Measurements from ENCODE around the gene SNTN. TPM values are rescaled to one million over a fixed set of nuclear protein-coding genes. Genes with fewer than 3 reads are reported as not detected.

Gene SNTN
- total RNA-seq, 1 donor from 2014 or later, result not detected

DNA sequence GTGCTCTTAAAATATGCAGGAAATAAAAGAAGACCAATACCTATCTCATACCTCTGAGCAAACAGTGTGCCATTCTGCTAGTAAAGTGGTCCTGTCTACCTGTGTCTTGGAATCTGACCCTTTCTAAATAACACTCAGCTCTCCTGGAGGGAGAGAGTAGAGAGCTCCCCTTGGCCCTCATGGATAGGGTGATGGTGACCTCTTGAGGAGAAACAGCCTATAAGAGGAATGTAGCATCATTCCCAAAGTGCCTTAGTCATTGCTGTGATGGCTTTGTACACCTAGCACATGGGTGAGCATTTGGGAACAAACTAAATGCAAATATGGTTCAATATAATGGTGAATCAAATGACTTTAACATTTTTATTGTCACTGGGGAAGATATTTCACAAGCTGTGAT, 10.0 kb downstream of the SNTN start:
- no peak overlapping the region for H3K4me3 ChIP-seq (ENCODE audit: low read length in 3 of 3)
- no peaks in the 10 kb centered on the region for H3K9me3 ChIP-seq (ENCODE audit: control insufficient read depth in 3 of 3, low read length in 3 of 3)
- H3K27ac ChIP-seq (ENCODE audit: low read depth, low read length), result no peak overlapping the region
- H3K9ac ChIP-seq (ENCODE audit: low read depth in 1 of 3, low read length in 3 of 3), result no peak overlapping the region
- H3K4me1 ChIP-seq (ENCODE audit: control insufficient read depth in 3 of 3, insufficient read depth in 3 of 3, low read length in 3 of 3), result no peaks in the 10 kb centered on the region
- H3K36me3 ChIP-seq (ENCODE audit: control insufficient read depth in 3 of 3, insufficient read depth in 3 of 3, low read length in 3 of 3), result no peaks in the 10 kb centered on the region
- no peaks in the 10 kb centered on the region for H3K27me3 ChIP-seq (ENCODE audit: control insufficient read depth in 3 of 3, insufficient read depth in 3 of 3, low read length in 3 of 3)

GRCh38 chr3:63670544-63670943, 18.1 kb downstream of the SNTN start:
- no peaks in the 10 kb centered on the region for H3K9me3 ChIP-seq (ENCODE audit: control insufficient read depth in 3 of 3, low read length in 3 of 3)
- no peak overlapping the region for H3K27ac ChIP-seq (ENCODE audit: low read depth, low read length)
- no peak overlapping the region for H3K4me3 ChIP-seq (ENCODE audit: low read length in 3 of 3)
- H3K36me3 ChIP-seq (ENCODE audit: control insufficient read depth in 3 of 3, insufficient read depth in 3 of 3, low read length in 3 of 3), result no peaks in the 10 kb centered on the region
- H3K4me1 ChIP-seq (ENCODE audit: control insufficient read depth in 3 of 3, insufficient read depth in 3 of 3, low read length in 3 of 3), result no peaks in the 10 kb centered on the region
- H3K27me3 ChIP-seq (ENCODE audit: control insufficient read depth in 3 of 3, insufficient read depth in 3 of 3, low read length in 3 of 3), result no peaks in the 10 kb centered on the region
- H3K9ac ChIP-seq (ENCODE audit: low read depth in 1 of 3, low read length in 3 of 3), result no peak overlapping the region

GRCh38 chr3:63673111-63673510, 20.6 kb downstream of the SNTN start:
- H3K27ac ChIP-seq (ENCODE audit: low read depth, low read length), result no peak overlapping the region
- no peaks in the 10 kb centered on the region for H3K9me3 ChIP-seq (ENCODE audit: control insufficient read depth in 3 of 3, low read length in 3 of 3)
- H3K27me3 ChIP-seq (ENCODE audit: control insufficient read depth in 3 of 3, insufficient read depth in 3 of 3, low read length in 3 of 3), result no peaks in the 10 kb centered on the region

GRCh38 chr3:63674586-63674985, 22.1 kb downstream of the SNTN start:
- no peaks in the 10 kb centered on the region for H3K27me3 ChIP-seq (ENCODE audit: control insufficient read depth in 3 of 3, insufficient read depth in 3 of 3, low read length in 3 of 3)
- H3K4me1 ChIP-seq (ENCODE audit: control insufficient read depth in 3 of 3, insufficient read depth in 3 of 3, low read length in 3 of 3), result no peaks in the 10 kb centered on the region
- H3K27ac ChIP-seq (ENCODE audit: low read depth, low read length), result no peak overlapping the region
- no peaks in the 10 kb centered on the region for H3K36me3 ChIP-seq (ENCODE audit: control insufficient read depth in 3 of 3, insufficient read depth in 3 of 3, low read length in 3 of 3)
- no peaks in the 10 kb centered on the region for H3K9me3 ChIP-seq (ENCODE audit: control insufficient read depth in 3 of 3, low read length in 3 of 3)
- H3K9ac ChIP-seq (ENCODE audit: low read depth in 1 of 3, low read length in 3 of 3), result no peak overlapping the region
- H3K4me3 ChIP-seq (ENCODE audit: low read length in 3 of 3), result no peak overlapping the region

More at GRCh38 chr3:63673111-63673510, 20.6 kb downstream of the SNTN start:
- Histone ChIP-seq H3K4me3 (ENCODE audit: low read length in 3 of 3) (no peak overlapping the region), H3K9ac (ENCODE audit: low read depth in 1 of 3, low read length in 3 of 3) (no peak overlapping the region), H3K36me3 (ENCODE audit: control insufficient read depth in 3 of 3, insufficient read depth in 3 of 3, low read length in 3 of 3) (no peaks in the 10 kb centered on the region), H3K4me1 (ENCODE audit: control insufficient read depth in 3 of 3, insufficient read depth in 3 of 3, low read length in 3 of 3) (no peaks in the 10 kb centered on the region)

DNA sequence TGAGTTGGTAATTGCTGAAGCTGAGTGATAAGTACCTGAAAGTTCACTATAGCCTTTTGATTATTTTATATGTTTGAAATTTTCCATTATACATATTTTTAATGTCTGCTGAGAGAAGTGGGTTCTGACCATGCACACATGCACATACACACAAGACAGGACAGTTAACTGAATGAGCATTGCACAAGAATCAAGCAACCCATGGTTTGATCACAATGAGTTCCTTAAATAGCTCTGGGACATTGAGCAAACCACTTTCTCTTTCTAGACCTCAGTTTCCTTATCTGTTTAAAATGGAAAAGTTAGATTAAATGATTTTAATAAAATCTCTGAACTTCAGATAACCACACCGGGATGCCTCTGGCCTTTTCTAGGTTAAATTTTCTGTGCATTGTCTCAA, 26.7 kb downstream of the SNTN start:
- H3K4me1 ChIP-seq (ENCODE audit: control insufficient read depth in 3 of 3, insufficient read depth in 3 of 3, low read length in 3 of 3), result no peaks in the 10 kb centered on the region
- no peaks in the 10 kb centered on the region for H3K36me3 ChIP-seq (ENCODE audit: control insufficient read depth in 3 of 3, insufficient read depth in 3 of 3, low read length in 3 of 3)
- H3K27ac ChIP-seq (ENCODE audit: low read depth, low read length), result no peak overlapping the region
- no peaks in the 10 kb centered on the region for H3K27me3 ChIP-seq (ENCODE audit: control insufficient read depth in 3 of 3, insufficient read depth in 3 of 3, low read length in 3 of 3)
- no peak overlapping the region for H3K9ac ChIP-seq (ENCODE audit: low read depth in 1 of 3, low read length in 3 of 3)
- no peaks in the 10 kb centered on the region for H3K9me3 ChIP-seq (ENCODE audit: control insufficient read depth in 3 of 3, low read length in 3 of 3)
- H3K4me3 ChIP-seq (ENCODE audit: low read length in 3 of 3), result no peak overlapping the region

GRCh38 chr3:63684081-63684480, 31.6 kb downstream of the SNTN start:
- H3K4me1 ChIP-seq (ENCODE audit: control insufficient read depth in 3 of 3, insufficient read depth in 3 of 3, low read length in 3 of 3), result no peaks in the 10 kb centered on the region
- no peaks in the 10 kb centered on the region for H3K36me3 ChIP-seq (ENCODE audit: control insufficient read depth in 3 of 3, insufficient read depth in 3 of 3, low read length in 3 of 3)
- no peaks in the 10 kb centered on the region for H3K9me3 ChIP-seq (ENCODE audit: control insufficient read depth in 3 of 3, low read length in 3 of 3)
- no peaks in the 10 kb centered on the region for H3K27me3 ChIP-seq (ENCODE audit: control insufficient read depth in 3 of 3, insufficient read depth in 3 of 3, low read length in 3 of 3)
- H3K4me3 ChIP-seq (ENCODE audit: low read length in 3 of 3), result no peak overlapping the region
- H3K27ac ChIP-seq (ENCODE audit: low read depth, low read length), result no peak overlapping the region
- no peak overlapping the region for H3K9ac ChIP-seq (ENCODE audit: low read depth in 1 of 3, low read length in 3 of 3)

GRCh38 chr3:63685340-63685739, 32.9 kb downstream of the SNTN start:
- H3K27ac ChIP-seq (ENCODE audit: low read depth, low read length), result no peak overlapping the region
- H3K9ac ChIP-seq (ENCODE audit: low read depth in 1 of 3, low read length in 3 of 3), result no peak overlapping the region
- H3K9me3 ChIP-seq (ENCODE audit: control insufficient read depth in 3 of 3, low read length in 3 of 3), result no peaks in the 10 kb centered on the region
- H3K27me3 ChIP-seq (ENCODE audit: control insufficient read depth in 3 of 3, insufficient read depth in 3 of 3, low read length in 3 of 3), result no peaks in the 10 kb centered on the region
- H3K4me1 ChIP-seq (ENCODE audit: control insufficient read depth in 3 of 3, insufficient read depth in 3 of 3, low read length in 3 of 3), result no peaks in the 10 kb centered on the region
- no peak overlapping the region for H3K4me3 ChIP-seq (ENCODE audit: low read length in 3 of 3)
- no peaks in the 10 kb centered on the region for H3K36me3 ChIP-seq (ENCODE audit: control insufficient read depth in 3 of 3, insufficient read depth in 3 of 3, low read length in 3 of 3)

GRCh38 chr3:63687278-63688225, 35.1 kb downstream of the SNTN start:
- H3K4me1 ChIP-seq (ENCODE audit: control insufficient read depth in 3 of 3, insufficient read depth in 3 of 3, low read length in 3 of 3), result no peaks in the 10 kb centered on the region
- no peak overlapping the region for H3K4me3 ChIP-seq (ENCODE audit: low read length in 3 of 3)
- H3K27ac ChIP-seq (ENCODE audit: low read depth, low read length), result no peak overlapping the region
- H3K36me3 ChIP-seq (ENCODE audit: control insufficient read depth in 3 of 3, insufficient read depth in 3 of 3, low read length in 3 of 3), result no peaks in the 10 kb centered on the region
- no peaks in the 10 kb centered on the region for H3K27me3 ChIP-seq (ENCODE audit: control insufficient read depth in 3 of 3, insufficient read depth in 3 of 3, low read length in 3 of 3)
- no peak overlapping the region for H3K9ac ChIP-seq (ENCODE audit: low read depth in 1 of 3, low read length in 3 of 3)
- no peaks in the 10 kb centered on the region for H3K9me3 ChIP-seq (ENCODE audit: control insufficient read depth in 3 of 3, low read length in 3 of 3)

GRCh38 chr3:63689285-63689684, 36.8 kb downstream of the SNTN start:
- Histone ChIP-seq H3K9me3 (ENCODE audit: control insufficient read depth in 3 of 3, low read length in 3 of 3) (no peaks in the 10 kb centered on the region), H3K9ac (ENCODE audit: low read depth in 1 of 3, low read length in 3 of 3) (no peak overlapping the region), H3K36me3 (ENCODE audit: control insufficient read depth in 3 of 3, insufficient read depth in 3 of 3, low read length in 3 of 3) (no peaks in the 10 kb centered on the region), H3K27me3 (ENCODE audit: control insufficient read depth in 3 of 3, insufficient read depth in 3 of 3, low read length in 3 of 3) (no peaks in the 10 kb centered on the region), H3K27ac (ENCODE audit: low read depth, low read length) (no peak overlapping the region), H3K4me1 (ENCODE audit: control insufficient read depth in 3 of 3, insufficient read depth in 3 of 3, low read length in 3 of 3) (no peaks in the 10 kb centered on the region), H3K4me3 (ENCODE audit: low read length in 3 of 3) (no peak overlapping the region)

DNA sequence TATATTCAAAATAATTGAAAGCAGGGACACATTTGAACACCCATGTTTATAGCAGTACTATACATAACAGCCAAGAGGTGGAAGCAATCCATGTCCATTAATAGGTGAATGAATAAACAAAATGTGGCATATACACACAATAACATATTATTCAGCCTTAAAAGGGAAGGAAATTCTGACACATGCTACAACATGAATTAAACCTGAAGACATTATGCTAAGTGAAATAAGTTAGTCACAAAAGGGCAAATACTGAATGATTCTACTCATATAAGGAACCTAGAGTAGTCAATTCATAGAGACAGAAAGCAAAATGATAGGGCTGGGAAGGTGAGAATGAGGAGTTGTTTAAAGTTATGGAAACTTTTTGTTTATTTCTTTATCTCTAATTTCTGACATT, 40.9 kb downstream of the SNTN start:
- no peaks in the 10 kb centered on the region for H3K4me1 ChIP-seq (ENCODE audit: control insufficient read depth in 3 of 3, insufficient read depth in 3 of 3, low read length in 3 of 3)
- H3K9me3 ChIP-seq (ENCODE audit: control insufficient read depth in 3 of 3, low read length in 3 of 3), result no peaks in the 10 kb centered on the region
- no peaks in the 10 kb centered on the region for H3K36me3 ChIP-seq (ENCODE audit: control insufficient read depth in 3 of 3, insufficient read depth in 3 of 3, low read length in 3 of 3)
- H3K27me3 ChIP-seq (ENCODE audit: control insufficient read depth in 3 of 3, insufficient read depth in 3 of 3, low read length in 3 of 3), result no peaks in the 10 kb centered on the region
- H3K27ac ChIP-seq (ENCODE audit: low read depth, low read length), result no peak overlapping the region
- no peak overlapping the region for H3K9ac ChIP-seq (ENCODE audit: low read depth in 1 of 3, low read length in 3 of 3)
- H3K4me3 ChIP-seq (ENCODE audit: low read length in 3 of 3), result no peak overlapping the region
